ENCODE data around the gene MGAT4A.

MGAT4A gene

DNA sequence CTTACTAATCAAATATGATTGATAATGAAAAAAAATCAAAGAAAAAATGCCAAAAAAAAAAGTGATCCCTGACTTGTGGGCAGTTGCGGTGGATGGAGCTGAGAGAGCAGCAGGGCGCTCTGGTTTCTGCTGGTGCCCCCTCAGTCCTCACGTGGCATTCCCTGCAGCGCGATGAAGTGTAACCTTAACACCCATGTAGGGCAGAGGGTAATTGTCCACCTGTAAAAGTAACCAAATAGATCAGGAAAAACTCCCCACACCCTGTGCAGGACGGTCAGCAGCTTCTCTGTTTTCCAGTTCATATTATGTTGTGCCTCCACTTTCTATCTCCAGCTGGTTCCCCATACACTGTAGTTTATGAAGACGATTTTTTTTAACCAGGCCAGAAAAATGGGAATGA lies 147.7 kb downstream of the MGAT4A start:
- TF ChIP-seq ZFX (IDR thresholded peaks at IDR 0.05): no peak
- TF ChIP-seq, protein P1, sequence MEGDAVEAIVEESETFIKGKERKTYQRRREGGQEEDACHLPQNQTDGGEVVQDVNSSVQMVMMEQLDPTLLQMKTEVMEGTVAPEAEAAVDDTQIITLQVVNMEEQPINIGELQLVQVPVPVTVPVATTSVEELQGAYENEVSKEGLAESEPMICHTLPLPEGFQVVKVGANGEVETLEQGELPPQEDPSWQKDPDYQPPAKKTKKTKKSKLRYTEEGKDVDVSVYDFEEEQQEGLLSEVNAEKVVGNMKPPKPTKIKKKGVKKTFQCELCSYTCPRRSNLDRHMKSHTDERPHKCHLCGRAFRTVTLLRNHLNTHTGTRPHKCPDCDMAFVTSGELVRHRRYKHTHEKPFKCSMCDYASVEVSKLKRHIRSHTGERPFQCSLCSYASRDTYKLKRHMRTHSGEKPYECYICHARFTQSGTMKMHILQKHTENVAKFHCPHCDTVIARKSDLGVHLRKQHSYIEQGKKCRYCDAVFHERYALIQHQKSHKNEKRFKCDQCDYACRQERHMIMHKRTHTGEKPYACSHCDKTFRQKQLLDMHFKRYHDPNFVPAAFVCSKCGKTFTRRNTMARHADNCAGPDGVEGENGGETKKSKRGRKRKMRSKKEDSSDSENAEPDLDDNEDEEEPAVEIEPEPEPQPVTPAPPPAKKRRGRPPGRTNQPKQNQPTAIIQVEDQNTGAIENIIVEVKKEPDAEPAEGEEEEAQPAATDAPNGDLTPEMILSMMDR (conservative IDR thresholded peaks at IDR 0.05): no peak
- H3K27ac ChIP-seq: no peak overlapping the region

DNA sequence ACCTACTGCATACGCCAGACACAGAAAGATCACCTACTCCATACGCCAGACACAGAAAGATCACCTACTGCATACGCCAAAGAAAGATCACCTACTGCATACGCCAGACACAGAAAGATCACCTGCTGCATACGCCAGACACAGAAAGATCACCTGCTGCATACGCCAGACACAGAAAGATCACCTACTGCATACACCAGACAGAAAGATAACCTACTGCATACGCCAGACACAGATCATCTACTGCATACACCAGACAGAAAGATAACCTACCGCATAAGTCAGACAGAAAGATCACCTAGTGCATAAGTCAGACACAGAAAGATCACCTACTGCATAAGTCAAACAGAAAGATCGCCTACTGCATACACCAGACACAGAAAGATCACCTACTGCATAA lies 148.4 kb downstream of the MGAT4A start:
- no peak overlapping the region for H3K27ac ChIP-seq
- TF ChIP-seq, protein P1 (conservative IDR thresholded peaks at IDR 0.05): no peak
- no peak for TF ChIP-seq ZFX (IDR thresholded peaks at IDR 0.05)

DNA sequence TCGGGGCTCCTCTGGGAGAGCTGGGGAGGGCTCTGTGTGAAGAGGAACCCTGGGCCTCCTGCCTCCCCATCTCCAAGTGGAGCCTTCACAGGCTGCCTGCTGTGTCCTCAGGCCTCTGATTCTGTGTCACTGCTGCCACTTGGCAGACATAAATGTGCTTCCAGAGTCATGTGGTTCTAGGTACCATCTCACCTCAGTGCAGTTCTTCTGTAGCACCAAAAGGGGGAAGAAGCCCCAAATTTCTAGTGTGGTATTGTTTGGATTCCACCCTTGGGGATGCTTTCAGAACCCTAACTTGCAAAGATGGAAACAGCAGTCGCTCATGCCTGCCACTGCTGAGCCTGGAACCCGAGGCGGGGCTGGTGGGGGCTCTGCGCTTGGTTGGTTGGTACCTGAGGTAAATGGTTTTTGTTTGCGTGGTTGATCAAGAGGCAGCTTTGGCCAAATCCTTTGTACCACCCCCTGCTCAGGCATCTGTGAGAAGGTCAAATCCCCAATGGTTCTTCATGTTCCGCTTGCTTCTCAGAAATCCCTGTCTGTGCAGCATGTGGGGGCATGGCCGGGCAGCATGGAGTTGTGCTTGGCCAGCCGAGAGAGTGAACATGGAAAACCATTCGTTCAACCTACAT lies 150.2 kb downstream of the MGAT4A start:
- TF ChIP-seq, protein P1 (conservative IDR thresholded peaks at IDR 0.05): no peak
- no peak for TF ChIP-seq ZFX (IDR thresholded peaks at IDR 0.05)
- no peak overlapping the region for H3K27ac ChIP-seq

DNA sequence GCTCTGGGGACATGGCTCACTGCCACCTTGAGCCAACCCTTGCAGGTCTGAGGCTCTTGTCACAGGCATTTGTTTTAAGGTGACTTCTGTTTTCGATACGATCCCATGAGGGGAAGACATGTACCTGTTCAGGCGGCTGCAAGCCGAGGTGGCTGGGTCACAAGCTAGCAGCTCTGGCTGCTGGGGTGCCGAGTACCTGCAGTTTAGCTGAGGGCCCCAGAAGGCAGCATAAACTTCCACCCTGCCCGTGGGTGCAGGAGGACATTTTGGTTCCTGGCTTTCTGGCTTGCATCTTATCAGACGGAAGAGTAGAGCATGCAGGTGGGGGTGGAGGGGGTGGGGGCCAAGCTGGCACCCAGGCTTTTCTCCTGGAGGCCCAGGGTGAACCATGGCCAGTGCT lies 151.0 kb downstream of the MGAT4A start:
- TF ChIP-seq ZFX (IDR thresholded peaks at IDR 0.05): no peak
- TF ChIP-seq, protein P1 (conservative IDR thresholded peaks at IDR 0.05): no peak
- H3K27ac ChIP-seq: no peak overlapping the region

DNA sequence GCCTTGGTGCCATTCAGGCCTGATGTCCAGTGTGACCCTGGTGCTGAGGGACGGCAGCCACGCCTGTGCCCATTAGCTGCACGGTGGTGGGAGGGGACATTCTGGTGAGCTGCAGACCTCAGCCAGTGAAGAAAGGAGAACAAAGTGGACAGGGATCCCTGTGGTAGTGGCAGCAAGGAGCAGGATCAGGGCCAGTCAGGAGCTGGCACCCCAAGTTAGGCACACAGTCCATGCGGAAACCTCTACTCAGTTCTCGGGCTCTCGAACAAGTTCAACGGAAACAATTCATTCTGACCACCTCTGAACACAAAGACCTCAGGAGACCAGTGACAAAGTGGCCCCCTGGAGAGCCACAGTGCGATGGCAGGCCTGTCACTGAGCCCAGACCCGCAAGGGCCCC lies 152.7 kb downstream of the MGAT4A start:
- TF ChIP-seq ZFX (IDR thresholded peaks at IDR 0.05): no peak
- TF ChIP-seq, protein P1 (conservative IDR thresholded peaks at IDR 0.05): no peak
- no peak overlapping the region for H3K27ac ChIP-seq

DNA sequence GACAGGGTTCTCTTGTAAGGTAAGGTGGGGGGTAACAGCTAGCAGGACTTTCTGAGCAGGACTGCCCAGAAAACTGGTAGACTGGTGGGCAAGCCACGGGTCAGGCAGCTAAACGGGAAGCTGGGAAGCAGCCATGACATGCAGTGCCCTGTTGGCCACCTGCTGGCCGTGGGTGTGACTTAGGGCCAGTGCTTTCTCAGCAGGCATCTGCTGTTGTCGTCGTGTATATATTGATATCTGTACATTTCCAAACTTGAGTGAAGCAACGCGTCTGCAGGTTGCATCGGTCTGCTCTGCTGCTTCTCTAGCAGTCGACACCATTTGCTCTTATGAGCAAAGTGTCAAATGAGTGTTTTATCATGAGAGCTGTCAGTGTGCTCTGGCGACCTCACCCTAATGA lies 153.6 kb downstream of the MGAT4A start:
- H3K27ac ChIP-seq: no peak overlapping the region
- TF ChIP-seq ZFX (IDR thresholded peaks at IDR 0.05): no peak

DNA sequence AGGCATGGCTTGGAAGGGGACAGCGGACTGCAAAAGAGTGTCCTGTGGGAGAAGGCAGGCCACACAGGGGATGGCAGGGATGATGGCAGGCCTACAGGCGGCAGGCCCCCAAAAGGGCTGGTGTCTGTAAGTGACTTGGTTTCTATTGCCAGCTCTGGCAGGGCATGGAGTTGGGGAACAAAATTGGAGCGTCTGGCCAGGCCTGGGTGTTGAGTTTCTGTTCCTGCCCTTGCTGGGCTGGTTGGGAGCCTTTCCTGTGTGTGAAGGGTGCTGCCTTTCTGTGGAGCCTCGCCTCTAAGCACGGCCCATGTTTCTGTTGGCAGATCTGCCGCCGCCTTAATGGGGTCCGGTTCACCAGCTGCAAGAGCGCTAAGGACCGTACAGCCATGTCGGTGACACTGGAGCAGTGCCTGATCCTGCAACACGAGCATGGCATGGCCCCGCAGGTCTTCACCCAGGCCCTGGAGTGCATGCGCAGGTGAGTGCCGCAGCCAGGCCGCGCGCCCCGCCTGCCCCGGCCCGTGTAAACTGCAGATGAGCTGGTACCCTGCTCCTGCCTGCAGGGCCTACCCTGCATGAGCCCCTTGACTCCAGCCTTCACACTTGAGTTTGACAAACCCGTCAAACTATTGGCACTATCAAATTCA lies 154.1 kb downstream of the MGAT4A start:
- no peak overlapping the region for H3K27ac ChIP-seq
- TF ChIP-seq, protein P1 (conservative IDR thresholded peaks at IDR 0.05): no peak
- TF ChIP-seq ZFX (IDR thresholded peaks at IDR 0.05): no peak

DNA sequence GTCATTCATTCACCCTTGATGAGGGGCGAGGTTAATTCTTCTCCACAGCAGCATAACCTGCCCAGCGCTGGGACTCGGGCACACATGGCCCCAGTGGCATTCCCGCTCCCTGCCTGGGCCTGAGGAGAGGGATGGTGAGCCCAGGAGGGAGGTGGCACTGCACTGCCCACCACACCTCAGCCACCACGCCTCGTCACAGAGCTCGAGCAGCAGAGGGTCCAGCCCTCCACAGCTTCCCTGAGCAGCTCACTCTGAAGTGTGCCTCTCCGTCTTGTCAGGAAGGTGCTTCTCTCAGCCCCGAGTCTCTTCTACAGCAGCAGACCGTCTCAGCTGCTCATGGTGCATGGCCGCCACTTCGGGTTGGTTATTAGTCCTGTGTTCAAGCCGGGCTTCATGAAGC lies 157.5 kb downstream of the MGAT4A start:
- H3K27ac ChIP-seq: no peak overlapping the region
- TF ChIP-seq, protein P1 (conservative IDR thresholded peaks at IDR 0.05): no peak
- TF ChIP-seq ZFX (IDR thresholded peaks at IDR 0.05): no peak
